OCI-LY3 (cell line): Measurements from ENCODE around the gene RACGAP1.

Experiments used
- EZH2phosphoT487 ChIP-seq: fragments of 200-600 bp; shearing (Covaris generic); IDR thresholded peaks from 2 replicates; pipeline ENCODE4 v1.6.1; 2018; ENCODE audit warnings: antibody characterized with exemption, mixed run types, low read depth
- TF ChIP-seq, protein P1 (sequence below): fragments of 200-600, 300-600 bp; sonication (generic); IDR thresholded peaks from 2 replicates; pipeline ENCODE4 v1.5.1; 2014; ENCODE audit warnings: antibody characterized with exemption, low read length, low read depth

DNA sequence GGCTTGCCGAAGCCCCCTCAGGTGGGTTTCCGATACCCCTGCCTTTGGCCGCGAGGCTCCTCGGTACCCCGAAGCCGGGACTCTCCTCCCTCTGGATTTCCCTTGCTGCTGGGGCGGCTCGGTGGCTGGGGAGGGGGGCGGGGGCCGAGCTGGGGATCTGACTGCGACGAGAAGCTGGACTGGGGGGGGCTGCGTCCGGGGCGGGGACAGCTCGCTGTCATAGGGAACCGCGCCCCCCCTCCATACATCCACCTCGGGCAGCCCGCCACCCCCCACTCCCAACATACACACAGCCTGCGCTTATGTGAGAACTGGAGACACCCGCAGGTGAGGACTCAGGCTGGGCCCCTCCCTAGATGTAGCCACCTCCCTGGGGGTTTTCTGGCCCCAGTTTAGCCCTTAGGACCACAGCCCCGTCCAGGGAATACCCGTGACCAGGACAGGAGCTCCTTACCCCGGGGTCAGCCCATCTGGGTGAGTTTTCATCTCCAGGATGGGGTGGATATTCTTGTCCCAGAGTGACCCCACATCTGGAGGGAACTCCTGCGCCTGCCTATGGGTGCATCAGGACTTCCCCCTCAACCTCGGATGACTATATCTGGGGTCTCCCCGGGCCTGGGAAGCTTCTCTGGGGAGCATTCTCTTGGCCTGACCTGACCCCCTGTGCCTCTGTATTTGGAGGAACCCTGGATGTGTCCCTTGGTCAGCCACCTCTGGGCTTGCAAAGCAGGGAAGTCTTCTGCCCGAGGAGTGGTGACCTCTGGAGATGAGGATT, 32.8 kb upstream of the RACGAP1 start:
- TF ChIP-seq, protein P1, sequence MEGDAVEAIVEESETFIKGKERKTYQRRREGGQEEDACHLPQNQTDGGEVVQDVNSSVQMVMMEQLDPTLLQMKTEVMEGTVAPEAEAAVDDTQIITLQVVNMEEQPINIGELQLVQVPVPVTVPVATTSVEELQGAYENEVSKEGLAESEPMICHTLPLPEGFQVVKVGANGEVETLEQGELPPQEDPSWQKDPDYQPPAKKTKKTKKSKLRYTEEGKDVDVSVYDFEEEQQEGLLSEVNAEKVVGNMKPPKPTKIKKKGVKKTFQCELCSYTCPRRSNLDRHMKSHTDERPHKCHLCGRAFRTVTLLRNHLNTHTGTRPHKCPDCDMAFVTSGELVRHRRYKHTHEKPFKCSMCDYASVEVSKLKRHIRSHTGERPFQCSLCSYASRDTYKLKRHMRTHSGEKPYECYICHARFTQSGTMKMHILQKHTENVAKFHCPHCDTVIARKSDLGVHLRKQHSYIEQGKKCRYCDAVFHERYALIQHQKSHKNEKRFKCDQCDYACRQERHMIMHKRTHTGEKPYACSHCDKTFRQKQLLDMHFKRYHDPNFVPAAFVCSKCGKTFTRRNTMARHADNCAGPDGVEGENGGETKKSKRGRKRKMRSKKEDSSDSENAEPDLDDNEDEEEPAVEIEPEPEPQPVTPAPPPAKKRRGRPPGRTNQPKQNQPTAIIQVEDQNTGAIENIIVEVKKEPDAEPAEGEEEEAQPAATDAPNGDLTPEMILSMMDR, result no peak
- no peak for TF ChIP-seq EZH2phosphoT487
